Neural progenitor cell (in vitro differentiated cells): Measurements from ENCODE around the gene LAX1. TPM values are rescaled to one million over a fixed set of nuclear protein-coding genes. Genes with fewer than 3 reads are reported as not detected.

Experiments used
- DNase-seq: peaks from one replicate; pipeline ENCODE4 v3.0.0-alpha.2; 2016; ENCODE audit warnings: low spot score
- H2AFZ ChIP-seq: fragments of 200-600 bp; sonication (generic); replicated peaks from 2 replicates; pipeline ENCODE4 v1.6.1; 2016; ENCODE audit warnings: antibody characterized with exemption
- H3F3A ChIP-seq: fragments of 200-600 bp; sonication (generic); 2 replicates; pipeline ENCODE4 v1.6.1; 2016; ENCODE audit warnings: antibody characterized with exemption, low read depth
- H3K27ac ChIP-seq: fragments of 200-600 bp; sonication (generic); 2 replicates; pipeline ENCODE4 v1.5.1; 2016; ENCODE audit warnings: mild to moderate bottlenecking
- H3K27me3 ChIP-seq: fragments of 200-600 bp; sonication (generic); 2 replicates; pipeline ENCODE4 v1.6.1; 2016; ENCODE audit warnings: mild to moderate bottlenecking, moderate library complexity
- H3K36me3 ChIP-seq: fragments of 200-600 bp; sonication (generic); 2 replicates; pipeline ENCODE4 v1.5.1; 2016
- H3K4me1 ChIP-seq: fragments of 200-600 bp; sonication (generic); 2 replicates; pipeline ENCODE4 v1.6.1; 2016; ENCODE audit warnings: mixed run types
- H3K4me2 ChIP-seq: fragments of 200-600 bp; sonication (generic); 2 replicates; pipeline ENCODE4 v1.6.1; 2016
- H3K4me3 ChIP-seq: fragments of 200-600 bp; sonication (generic); 2 replicates; pipeline ENCODE4 v1.5.1; 2016
- H3K79me2 ChIP-seq: fragments of 200-600 bp; sonication (generic); 2 replicates; pipeline ENCODE4 v1.6.1; 2016; ENCODE audit warnings: low read depth
- H3K9ac ChIP-seq: fragments of 200-600 bp; sonication (generic); 2 replicates; pipeline ENCODE4 v1.6.1; 2016
- H3K9me3 ChIP-seq: fragments of 200-600 bp; sonication (generic); 2 replicates; pipeline ENCODE4 v1.5.1; 2016; ENCODE audit warnings: low read depth
- H4K20me1 ChIP-seq: fragments of 200-600 bp; sonication (generic); 2 replicates; pipeline ENCODE4 v1.6.1; 2016; ENCODE audit warnings: low read depth
- H3K27ac Mint-ChIP-seq: 3 replicates; pipeline ENCODE4 v1.8.0; 2021; ENCODE audit warnings: mixed read lengths
- H3K27me3 Mint-ChIP-seq: 2 replicates; pipeline ENCODE4 v1.8.0; 2022; ENCODE audit warnings: low read depth, mild to moderate bottlenecking, inconsistent platforms, moderate library complexity, mixed read lengths; ENCODE audit not compliant: insufficient read depth
- H3K36me3 Mint-ChIP-seq: 3 replicates; pipeline ENCODE4 v1.8.0; 2021; ENCODE audit warnings: mixed read lengths
- H3K4me1 Mint-ChIP-seq: 3 replicates; pipeline ENCODE4 v1.8.0; 2021; ENCODE audit warnings: mixed read lengths
- H3K4me3 Mint-ChIP-seq: 3 replicates; pipeline ENCODE4 v1.8.0; 2021; ENCODE audit warnings: mild to moderate bottlenecking, moderate library complexity, mixed read lengths
- H3K9me3 Mint-ChIP-seq: 3 replicates; pipeline ENCODE4 v1.8.0; 2020; ENCODE audit warnings: mixed read lengths
- EZH2 ChIP-seq: fragments of 200-600 bp; sonication (generic); IDR thresholded peaks from 2 replicates; pipeline ENCODE4 v1.6.1; 2017; ENCODE audit warnings: antibody characterized with exemption, mild to moderate bottlenecking, moderate library complexity
- EZH2phosphoT487 ChIP-seq: fragments of 200-600 bp; sonication (generic); IDR thresholded peaks from 2 replicates; pipeline ENCODE4 v1.6.1; 2017; ENCODE audit warnings: antibody characterized with exemption
- total RNA-seq: library from RNA; depleted of rRNA; stranded (reverse); fragments of >200 nt; gene quantifications from 2 replicates; pipeline ENCODE4 v1.2.3, GENCODE V29; 2015; ENCODE audit warnings: low replicate concordance
- TF ChIP-seq, protein P1 (sequence below): fragments of 200-600 bp; sonication (generic); IDR thresholded peaks from 2 replicates; pipeline ENCODE4 v1.5.1; 2017; ENCODE audit warnings: antibody characterized with exemption, mild to moderate bottlenecking

LAX1 gene
- total RNA-seq, 1 donor from 2014 or later = not detected

GRCh38 chr1:203805689-203806088 is 40.7 kb downstream of the LAX1 start:
- no peaks in the 10 kb centered on the region for H3K4me1 ChIP-seq
- peaks cover 39% of the 10 kb centered on the region for H4K20me1 ChIP-seq

DNA sequence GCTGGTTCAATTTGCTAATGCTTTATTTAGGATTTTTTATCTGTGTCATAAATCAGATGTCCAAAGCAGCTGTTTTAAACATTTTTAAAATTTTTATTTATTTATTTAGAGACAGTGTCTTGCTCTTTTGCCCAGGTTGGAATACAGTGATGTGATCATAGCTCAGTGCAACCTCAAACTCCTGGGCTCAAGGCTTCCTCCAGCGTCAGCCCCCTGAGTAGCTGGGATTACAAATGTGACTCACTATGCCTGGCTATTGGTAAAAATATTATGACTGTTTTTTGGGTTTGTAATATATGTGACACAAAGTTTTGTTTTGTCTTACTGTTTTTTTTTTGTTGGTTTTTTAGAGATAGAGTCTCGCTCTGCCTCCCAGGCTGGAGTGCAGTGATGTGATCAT is 42.2 kb downstream of the LAX1 start:
- Mint-ChIP-seq H3K27me3 (peaks cover 4% of the 10 kb centered on the region), H3K27ac (no peak overlapping the region), H3K36me3 (peaks cover 48% of the 10 kb centered on the region), H3K4me1 (no peaks in the 10 kb centered on the region), H3K9me3 (peaks cover 12% of the 10 kb centered on the region), H3K4me3 (no peak overlapping the region)
- TF ChIP-seq EZH2 = no peak
- TF ChIP-seq, protein P1, sequence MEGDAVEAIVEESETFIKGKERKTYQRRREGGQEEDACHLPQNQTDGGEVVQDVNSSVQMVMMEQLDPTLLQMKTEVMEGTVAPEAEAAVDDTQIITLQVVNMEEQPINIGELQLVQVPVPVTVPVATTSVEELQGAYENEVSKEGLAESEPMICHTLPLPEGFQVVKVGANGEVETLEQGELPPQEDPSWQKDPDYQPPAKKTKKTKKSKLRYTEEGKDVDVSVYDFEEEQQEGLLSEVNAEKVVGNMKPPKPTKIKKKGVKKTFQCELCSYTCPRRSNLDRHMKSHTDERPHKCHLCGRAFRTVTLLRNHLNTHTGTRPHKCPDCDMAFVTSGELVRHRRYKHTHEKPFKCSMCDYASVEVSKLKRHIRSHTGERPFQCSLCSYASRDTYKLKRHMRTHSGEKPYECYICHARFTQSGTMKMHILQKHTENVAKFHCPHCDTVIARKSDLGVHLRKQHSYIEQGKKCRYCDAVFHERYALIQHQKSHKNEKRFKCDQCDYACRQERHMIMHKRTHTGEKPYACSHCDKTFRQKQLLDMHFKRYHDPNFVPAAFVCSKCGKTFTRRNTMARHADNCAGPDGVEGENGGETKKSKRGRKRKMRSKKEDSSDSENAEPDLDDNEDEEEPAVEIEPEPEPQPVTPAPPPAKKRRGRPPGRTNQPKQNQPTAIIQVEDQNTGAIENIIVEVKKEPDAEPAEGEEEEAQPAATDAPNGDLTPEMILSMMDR = no peak
- no peak for TF ChIP-seq EZH2phosphoT487
- no peaks in the 10 kb centered on the region for H3K27me3 ChIP-seq
- no peak overlapping the region for H3K9ac ChIP-seq
- peaks cover 36% of the 10 kb centered on the region for H4K20me1 ChIP-seq
- H3K79me2 ChIP-seq = peaks cover 98% of the 10 kb centered on the region
- H3K4me3 ChIP-seq = no peak overlapping the region
- H2AFZ ChIP-seq = no peak overlapping the region
- H3K36me3 ChIP-seq = peaks cover 12% of the 10 kb centered on the region
- H3K4me2 ChIP-seq = no peak overlapping the region
- no peak for DNase-seq
- peak overlapping the region; percentile 3 for H3K27ac ChIP-seq
- H3K9me3 ChIP-seq = no peaks in the 10 kb centered on the region
- no peaks in the 10 kb centered on the region for H3F3A ChIP-seq
- no peaks in the 10 kb centered on the region for H3K4me1 ChIP-seq

More at GRCh38 chr1:203805689-203806088, 40.7 kb downstream of the LAX1 start:
- H3K27ac Mint-ChIP-seq = no peak overlapping the region
- Histone ChIP-seq H3K9ac (no peak overlapping the region), H3K4me3 (no peak overlapping the region), H3K27ac (no peak overlapping the region), H2AFZ (no peak overlapping the region), H3K79me2 (peaks cover 100% of the 10 kb centered on the region), H3K36me3 (peaks cover 17% of the 10 kb centered on the region), H3F3A (no peaks in the 10 kb centered on the region), H3K4me2 (no peak overlapping the region), H3K27me3 (no peaks in the 10 kb centered on the region), H3K9me3 (no peaks in the 10 kb centered on the region)
- H3K4me3 Mint-ChIP-seq = no peak overlapping the region
- H3K9me3 Mint-ChIP-seq = peaks cover 17% of the 10 kb centered on the region
- peaks cover 49% of the 10 kb centered on the region for H3K36me3 Mint-ChIP-seq
- H3K4me1 Mint-ChIP-seq = no peaks in the 10 kb centered on the region
- peaks cover 4% of the 10 kb centered on the region for H3K27me3 Mint-ChIP-seq
- DNase-seq = no peak
- TF ChIP-seq EZH2 (no peak), EZH2phosphoT487 (no peak)
- TF ChIP-seq, protein P1 = no peak

DNA sequence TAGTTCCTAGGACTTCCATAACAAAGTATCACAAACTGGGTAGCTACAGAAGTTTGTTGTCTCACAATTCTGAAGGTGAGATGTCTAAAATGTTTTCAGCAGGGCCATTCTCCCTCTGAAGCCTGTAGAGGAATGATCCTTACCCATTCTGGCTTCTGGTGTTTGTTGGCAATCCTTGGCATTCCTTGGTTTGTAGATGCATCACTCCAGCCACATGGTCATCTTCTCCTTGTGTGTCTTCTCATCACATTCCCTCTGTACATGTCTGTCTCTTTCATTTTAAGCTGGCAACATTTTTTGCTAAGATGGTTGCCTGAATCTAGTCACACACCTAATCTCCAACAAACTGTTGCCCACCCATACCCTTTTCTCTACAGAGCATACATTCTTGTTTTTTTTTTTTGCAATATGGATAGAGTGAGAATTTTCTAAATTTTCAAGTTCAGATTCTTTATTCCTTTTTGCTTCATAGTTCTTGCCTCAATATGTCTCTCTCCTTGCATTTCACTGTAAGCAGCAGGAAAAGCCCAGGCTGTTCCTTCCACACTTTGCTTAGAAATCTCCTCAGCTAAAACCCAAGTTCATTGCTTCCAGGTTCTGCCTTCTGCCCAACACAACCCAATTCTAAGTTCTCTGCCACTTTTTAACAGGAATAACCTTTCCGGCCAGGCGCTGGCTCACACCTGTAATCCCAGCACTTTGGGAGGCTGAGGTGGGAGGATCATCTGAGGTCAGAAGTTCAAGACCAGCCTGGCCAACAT is 48.8 kb downstream of the LAX1 start:
- Mint-ChIP-seq H3K36me3 (peaks cover 25% of the 10 kb centered on the region), H3K9me3 (no peaks in the 10 kb centered on the region), H3K27me3 (peaks cover 6% of the 10 kb centered on the region), H3K4me3 (no peak overlapping the region), H3K27ac (no peak overlapping the region), H3K4me1 (no peaks in the 10 kb centered on the region)
- H3K4me2 ChIP-seq = no peak overlapping the region
- no peak overlapping the region for H2AFZ ChIP-seq
- H3K9ac ChIP-seq = no peak overlapping the region
- peaks cover 26% of the 10 kb centered on the region for H4K20me1 ChIP-seq
- H3K36me3 ChIP-seq = peaks cover 6% of the 10 kb centered on the region
- TF ChIP-seq EZH2phosphoT487 (no peak), EZH2 (no peak)
- TF ChIP-seq, protein P1 = no peak
- no peak overlapping the region for H3K27ac ChIP-seq
- no peaks in the 10 kb centered on the region for H3K9me3 ChIP-seq
- H3K4me1 ChIP-seq = no peaks in the 10 kb centered on the region
- peaks cover 75% of the 10 kb centered on the region for H3K79me2 ChIP-seq
- H3F3A ChIP-seq = no peaks in the 10 kb centered on the region
- no peaks in the 10 kb centered on the region for H3K27me3 ChIP-seq
- no peak overlapping the region for H3K4me3 ChIP-seq
- DNase-seq = no peak
